ENCODE data around the gene POLN. TPM values are rescaled to one million over a fixed set of nuclear protein-coding genes. Genes with fewer than 3 reads are reported as not detected.

The POLN gene
- total and polyA plus RNA-seq, 2 experiments from 2014 or later: 1.7 to 2.0 TPM

DNA sequence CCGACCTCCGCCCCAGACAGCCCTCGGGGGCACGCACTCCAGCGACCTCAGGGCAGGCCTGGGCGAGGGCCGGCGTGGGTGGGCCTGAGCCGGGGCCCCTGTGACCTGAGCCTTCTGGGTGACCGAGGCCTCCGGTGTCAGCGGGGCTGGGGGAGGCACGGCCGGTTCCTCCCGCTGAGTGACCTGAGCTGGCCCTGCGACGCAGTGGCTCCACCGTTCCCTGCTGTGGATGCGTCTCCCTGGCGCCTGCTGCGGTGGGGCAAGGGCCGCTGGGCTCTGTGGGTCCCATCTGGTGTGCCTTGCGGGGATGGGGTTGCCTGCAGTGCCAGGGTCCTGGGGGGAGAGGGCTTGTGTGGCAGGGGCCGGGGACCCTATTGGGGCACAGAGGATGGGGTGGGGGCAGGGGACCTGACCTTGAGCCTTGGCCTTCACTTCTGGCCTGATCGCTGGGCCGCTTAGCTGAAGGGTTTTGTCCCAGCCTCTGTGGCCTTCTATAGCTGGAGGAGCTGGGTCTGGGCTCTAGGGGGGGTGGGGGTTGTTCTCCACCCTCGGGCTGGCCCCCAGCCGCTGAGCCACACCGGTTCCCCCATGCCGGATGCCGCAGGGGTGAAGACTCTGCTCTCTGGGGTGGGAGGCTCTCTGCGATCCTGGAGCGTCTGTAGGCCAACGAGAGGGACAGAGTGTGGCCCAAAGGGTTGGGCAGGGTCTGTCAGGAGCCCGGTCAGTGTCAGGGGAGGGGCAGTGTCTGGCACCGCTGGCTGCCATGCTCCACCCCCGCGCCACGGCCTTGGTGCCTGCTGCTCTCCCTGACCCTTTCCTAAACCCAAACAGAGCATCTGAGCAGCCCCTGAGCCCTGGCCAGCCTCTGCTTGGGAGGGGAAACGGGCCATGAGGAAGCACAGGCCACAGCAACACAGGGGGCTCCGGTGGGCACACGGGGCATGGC lies 180.5 kb downstream of the POLN start:
- no peak overlapping the region for H2AFZ ChIP-seq
- H3K9me2 ChIP-seq (replicated peaks; ENCODE audit: insufficient read depth): no peaks in the 10 kb centered on the region
- no peaks in the 10 kb centered on the region for H3K36me3 ChIP-seq (replicated peaks; ENCODE audit: insufficient read depth, low read depth)
- H3K79me2 ChIP-seq: no peaks in the 10 kb centered on the region
- H3K4me2 ChIP-seq: peak overlapping the region; percentile 73
- no peak for DNase-seq (ENCODE audit: low spot score)
- no peak overlapping the region for H3K27ac ChIP-seq
- H3K27me3 ChIP-seq: peaks cover 26% of the 10 kb centered on the region
- no peak overlapping the region for H3K4me3 ChIP-seq
- TF ChIP-seq EZH2 (IDR thresholded peaks at IDR 0.05; ENCODE audit: borderline replicate concordance) (no peak), EZH2phosphoT487 (IDR thresholded peaks at IDR 0.05; ENCODE audit: low read depth, severe bottlenecking, unreplicated experiment) (no peak)
- TF ChIP-seq, protein P1, sequence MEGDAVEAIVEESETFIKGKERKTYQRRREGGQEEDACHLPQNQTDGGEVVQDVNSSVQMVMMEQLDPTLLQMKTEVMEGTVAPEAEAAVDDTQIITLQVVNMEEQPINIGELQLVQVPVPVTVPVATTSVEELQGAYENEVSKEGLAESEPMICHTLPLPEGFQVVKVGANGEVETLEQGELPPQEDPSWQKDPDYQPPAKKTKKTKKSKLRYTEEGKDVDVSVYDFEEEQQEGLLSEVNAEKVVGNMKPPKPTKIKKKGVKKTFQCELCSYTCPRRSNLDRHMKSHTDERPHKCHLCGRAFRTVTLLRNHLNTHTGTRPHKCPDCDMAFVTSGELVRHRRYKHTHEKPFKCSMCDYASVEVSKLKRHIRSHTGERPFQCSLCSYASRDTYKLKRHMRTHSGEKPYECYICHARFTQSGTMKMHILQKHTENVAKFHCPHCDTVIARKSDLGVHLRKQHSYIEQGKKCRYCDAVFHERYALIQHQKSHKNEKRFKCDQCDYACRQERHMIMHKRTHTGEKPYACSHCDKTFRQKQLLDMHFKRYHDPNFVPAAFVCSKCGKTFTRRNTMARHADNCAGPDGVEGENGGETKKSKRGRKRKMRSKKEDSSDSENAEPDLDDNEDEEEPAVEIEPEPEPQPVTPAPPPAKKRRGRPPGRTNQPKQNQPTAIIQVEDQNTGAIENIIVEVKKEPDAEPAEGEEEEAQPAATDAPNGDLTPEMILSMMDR (IDR thresholded peaks at IDR 0.05; ENCODE audit: poor library complexity): no peak
- WGBS (ENCODE audit: low lambda C conversion rate, missing lambda C conversion rate): 64% methylated on average over 34 of the region's 42 CpGs
- no peaks in the 10 kb centered on the region for H4K20me1 ChIP-seq (ENCODE audit: insufficient read depth, poor library complexity, severe bottlenecking)
- no peaks in the 10 kb centered on the region for H3K4me1 ChIP-seq (ENCODE audit: insufficient read depth)
- no peaks in the 10 kb centered on the region for H3K9me3 ChIP-seq (ENCODE audit: low read depth)

DNA sequence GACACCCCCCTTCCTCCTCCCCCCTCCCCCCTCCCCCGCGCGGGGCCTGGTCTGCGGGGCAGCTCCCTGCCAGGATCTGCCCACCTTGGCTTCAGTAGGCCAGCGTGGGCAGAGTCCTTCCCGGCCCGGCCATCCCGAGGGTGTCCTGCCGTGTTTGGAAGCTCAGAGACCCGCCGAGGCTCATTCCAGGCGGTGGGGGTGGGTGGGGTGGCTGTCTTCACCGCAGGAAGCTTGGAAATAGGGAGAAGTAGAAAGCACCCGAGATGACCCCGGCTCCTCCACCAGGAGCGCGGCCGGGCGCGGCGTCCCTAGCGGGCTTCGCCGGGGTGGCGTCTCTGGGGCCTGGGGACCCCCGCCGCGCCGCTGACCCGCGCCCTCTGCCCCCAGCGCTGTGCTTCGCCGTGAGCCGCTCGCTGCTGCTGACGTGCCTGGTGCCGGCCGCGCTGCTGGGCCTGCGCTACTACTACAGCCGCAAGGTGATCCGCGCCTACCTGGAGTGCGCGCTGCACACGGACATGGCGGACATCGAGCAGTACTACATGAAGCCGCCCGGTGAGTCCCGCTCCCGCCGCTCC lies 181.2 kb downstream of the POLN start:
- peak; percentile 54 for DNase-seq (ENCODE audit: low spot score)
- peaks cover 28% of the 10 kb centered on the region for H3K27me3 ChIP-seq
- H4K20me1 ChIP-seq (ENCODE audit: insufficient read depth, poor library complexity, severe bottlenecking): no peaks in the 10 kb centered on the region
- H3K4me1 ChIP-seq (ENCODE audit: insufficient read depth): no peaks in the 10 kb centered on the region
- WGBS (ENCODE audit: low lambda C conversion rate, missing lambda C conversion rate): 18% methylated on average over 26 of the region's 54 CpGs
- TF ChIP-seq EZH2phosphoT487 (IDR thresholded peaks at IDR 0.05; ENCODE audit: low read depth, severe bottlenecking, unreplicated experiment) (no peak), EZH2 (IDR thresholded peaks at IDR 0.05; ENCODE audit: borderline replicate concordance) (peak; percentile 66)
- peak overlapping the region; percentile 73 for H3K4me2 ChIP-seq
- no peaks in the 10 kb centered on the region for H3K9me3 ChIP-seq (ENCODE audit: low read depth)
- H3K27ac ChIP-seq: no peak overlapping the region
- H3K9me2 ChIP-seq (replicated peaks; ENCODE audit: insufficient read depth): no peaks in the 10 kb centered on the region
- no peaks in the 10 kb centered on the region for H3K36me3 ChIP-seq (replicated peaks; ENCODE audit: insufficient read depth, low read depth)
- no peak overlapping the region for H2AFZ ChIP-seq
- H3K4me3 ChIP-seq: no peak overlapping the region
- no peaks in the 10 kb centered on the region for H3K79me2 ChIP-seq

DNA sequence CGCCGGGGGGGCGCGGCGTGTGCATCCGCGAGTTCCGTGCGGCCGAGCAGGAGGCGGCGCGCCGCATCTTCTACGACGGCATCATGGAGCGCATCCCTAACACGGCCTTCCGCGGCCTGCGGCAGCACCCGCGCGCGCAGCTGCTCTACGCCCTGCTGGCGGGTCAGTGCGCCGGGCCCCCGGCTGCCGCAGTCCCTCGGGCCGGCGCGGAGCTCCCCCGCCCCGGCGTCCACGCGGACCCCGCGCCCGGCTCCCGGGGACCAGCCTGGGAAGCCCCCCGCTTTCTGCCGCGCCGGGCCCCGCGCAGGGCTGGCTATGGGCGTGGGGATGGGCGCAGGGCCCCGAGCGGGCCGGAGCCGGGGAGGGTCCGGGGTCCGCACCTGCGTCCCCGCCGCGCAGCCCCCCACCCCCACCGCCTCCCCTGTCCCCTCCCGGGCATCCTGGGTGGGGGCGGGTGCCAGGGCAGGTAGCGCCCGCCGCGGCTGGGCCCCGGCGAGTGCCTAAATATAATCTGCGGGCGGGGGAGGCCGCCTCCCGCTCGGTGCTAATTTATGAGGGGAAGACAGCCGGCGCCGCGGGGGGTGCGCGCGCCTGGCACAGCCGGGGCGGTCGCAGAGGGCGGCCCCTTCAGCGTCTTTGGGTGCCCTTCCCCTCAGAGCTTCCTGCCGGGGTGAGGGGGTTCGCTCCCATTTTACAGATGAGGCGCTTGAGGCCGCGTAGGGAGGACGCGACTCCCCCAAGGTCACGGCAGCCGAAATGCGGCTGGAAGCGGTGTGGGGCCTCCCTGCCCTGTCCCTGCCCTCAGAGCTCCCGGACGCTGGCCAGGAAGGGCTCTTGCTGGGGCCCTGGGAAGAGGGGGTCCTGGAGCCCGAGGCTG lies 182.0 kb downstream of the POLN start:
- no peak overlapping the region for H3K4me3 ChIP-seq
- DNase-seq (ENCODE audit: low spot score): peak; percentile 53
- no peaks in the 10 kb centered on the region for H3K36me3 ChIP-seq (replicated peaks; ENCODE audit: insufficient read depth, low read depth)
- 12% methylated on average over 26 of the region's 102 CpGs for WGBS (ENCODE audit: low lambda C conversion rate, missing lambda C conversion rate)
- no peak overlapping the region for H3K27ac ChIP-seq
- TF ChIP-seq EZH2 (IDR thresholded peaks at IDR 0.05; ENCODE audit: borderline replicate concordance) (peak; percentile 61), EZH2phosphoT487 (IDR thresholded peaks at IDR 0.05; ENCODE audit: low read depth, severe bottlenecking, unreplicated experiment) (no peak)
- no peaks in the 10 kb centered on the region for H4K20me1 ChIP-seq (ENCODE audit: insufficient read depth, poor library complexity, severe bottlenecking)
- no peaks in the 10 kb centered on the region for H3K79me2 ChIP-seq
- peak overlapping the region; percentile 73 for H3K4me2 ChIP-seq
- H2AFZ ChIP-seq: no peak overlapping the region
- H3K4me1 ChIP-seq (ENCODE audit: insufficient read depth): no peaks in the 10 kb centered on the region
- H3K9me2 ChIP-seq (replicated peaks; ENCODE audit: insufficient read depth): no peaks in the 10 kb centered on the region
- H3K9me3 ChIP-seq (ENCODE audit: low read depth): no peaks in the 10 kb centered on the region
- peaks cover 28% of the 10 kb centered on the region for H3K27me3 ChIP-seq

DNA sequence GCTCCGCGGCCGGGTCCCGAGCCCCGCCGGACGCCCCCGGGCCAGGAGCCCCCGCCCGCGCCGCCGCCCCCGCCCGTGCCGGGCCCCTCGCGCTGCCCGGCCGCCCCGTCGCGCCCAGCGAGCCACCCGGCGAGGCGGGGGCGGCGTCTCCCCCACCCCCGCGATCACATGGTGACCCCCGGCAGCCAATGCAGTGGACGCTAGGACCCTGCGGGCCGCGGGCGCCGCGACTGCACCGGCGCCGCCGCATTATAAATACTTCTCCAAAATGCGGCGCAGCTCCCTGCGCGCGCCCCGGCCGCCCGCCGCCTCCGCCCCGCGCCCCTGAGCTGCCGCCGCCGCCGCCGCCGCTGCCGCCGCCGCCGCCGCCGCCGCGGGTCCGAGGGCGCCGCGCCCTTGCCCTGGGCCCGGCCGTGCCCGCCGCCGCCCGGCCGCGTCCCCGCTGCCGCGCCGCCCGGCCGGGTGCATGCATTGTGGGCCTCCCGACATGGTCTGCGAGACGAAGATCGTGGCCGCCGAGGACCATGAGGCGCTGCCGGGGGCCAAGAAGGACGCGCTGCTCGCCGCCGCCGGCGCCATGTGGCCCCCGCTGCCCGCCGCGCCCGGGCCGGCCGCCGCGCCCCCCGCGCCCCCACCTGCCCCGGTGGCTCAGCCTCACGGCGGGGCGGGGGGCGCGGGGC lies 182.7 kb downstream of the POLN start, which contains the start of gene NAT8L:
NAT8L (plus strand) TSS at position 282 of the 680 bp plus-strand sequence; CDS start at position 467, 185 bp downstream.
- Histone ChIP-seq H4K20me1 (ENCODE audit: insufficient read depth, poor library complexity, severe bottlenecking) (no peaks in the 10 kb centered on the region), H3K4me2 (peak within 1 kb of the TSS; percentile 88), H3K9me2 (replicated peaks; ENCODE audit: insufficient read depth) (no peaks in the 10 kb centered on the region), H2AFZ (peak within 1 kb of the TSS; percentile 19), H3K27ac (no peak within 1 kb of the TSS), H3K79me2 (no peaks in the 10 kb centered on the region), H3K9me3 (ENCODE audit: low read depth) (no peaks in the 10 kb centered on the region), H3K27me3 (peaks cover 28% of the 10 kb centered on the region), H3K4me1 (ENCODE audit: insufficient read depth) (no peaks in the 10 kb centered on the region), H3K36me3 (replicated peaks; ENCODE audit: insufficient read depth, low read depth) (no peaks in the 10 kb centered on the region), H3K4me3 (peak within 1 kb of the TSS; percentile 85)
- DNase-seq (ENCODE audit: low spot score): peak; percentile 62
- TF ChIP-seq, protein P1 (IDR thresholded peaks at IDR 0.05; ENCODE audit: poor library complexity): no peak
- no peak for TF ChIP-seq EZH2 (IDR thresholded peaks at IDR 0.05; ENCODE audit: borderline replicate concordance)
- no peak for TF ChIP-seq EZH2phosphoT487 (IDR thresholded peaks at IDR 0.05; ENCODE audit: low read depth, severe bottlenecking, unreplicated experiment)
- WGBS (ENCODE audit: low lambda C conversion rate, missing lambda C conversion rate): 0% methylated on average over 24 of the region's 119 CpGs
